ENCODE measurements around the gene LIME1.

Gene LIME1

GRCh38 chr20:63746751-63747315 lies 10.4 kb downstream of the LIME1 start:
- Histone ChIP-seq H3K56ac (ENCODE audit: low read length) (no peak overlapping the region), H4K5ac (ENCODE audit: low read length) (no peak overlapping the region), H2BK15ac (replicated peaks; ENCODE audit: low read depth) (no peak overlapping the region), H3K4me3 (ENCODE audit: low read length) (no peak overlapping the region), H2BK120ac (ENCODE audit: low read depth, low read length) (no peak overlapping the region), H3K4ac (ENCODE audit: low read depth, low read length) (no peak overlapping the region), H3K79me2 (ENCODE audit: control insufficient read depth, insufficient read depth, low read length) (no peaks in the 10 kb centered on the region), H2BK5ac (ENCODE audit: low read length) (no peak overlapping the region), H3K4me2 (ENCODE audit: low read length) (no peak overlapping the region), H4K8ac (ENCODE audit: low read depth, low read length) (no peak overlapping the region), H3K79me1 (ENCODE audit: low read length) (no peaks in the 10 kb centered on the region), H3K9ac (ENCODE audit: low read length) (no peak overlapping the region), H2AK5ac (ENCODE audit: low read length) (no peak overlapping the region), H3K18ac (ENCODE audit: low read length) (no peak overlapping the region), H3K27me3 (ENCODE audit: insufficient read depth, low read length, poor library complexity) (no peaks in the 10 kb centered on the region), H3K36me3 (ENCODE audit: control insufficient read depth, insufficient read depth, low read length) (no peaks in the 10 kb centered on the region), H3K27ac (ENCODE audit: low read depth, low read length) (no peak overlapping the region), H3K4me1 (ENCODE audit: control insufficient read depth, low read depth, low read length) (no peaks in the 10 kb centered on the region), H3K23ac (ENCODE audit: low read length) (no peak overlapping the region)
- DNase-seq = no peak
- WGBS (ENCODE audit: extremely low coverage, insufficient coverage, low lambda C conversion rate) = no CpG with 5 or more reads among the region's 47 CpGs

- no peak overlapping the region for H3K4me2 ChIP-seq (ENCODE audit: low read length)
- H3K18ac ChIP-seq (ENCODE audit: low read length) = no peak overlapping the region
- H3K9ac ChIP-seq (ENCODE audit: low read length) = no peak overlapping the region
- H3K4me3 ChIP-seq (ENCODE audit: low read length) = no peak overlapping the region
- no peaks in the 10 kb centered on the region for H3K4me1 ChIP-seq (ENCODE audit: control insufficient read depth, low read depth, low read length)
- H2AK5ac ChIP-seq (ENCODE audit: low read length) = no peak overlapping the region
- H2BK5ac ChIP-seq (ENCODE audit: low read length) = no peak overlapping the region
- no peak overlapping the region for H4K5ac ChIP-seq (ENCODE audit: low read length)
- H3K79me2 ChIP-seq (ENCODE audit: control insufficient read depth, insufficient read depth, low read length) = no peaks in the 10 kb centered on the region
- no peaks in the 10 kb centered on the region for H3K36me3 ChIP-seq (ENCODE audit: control insufficient read depth, insufficient read depth, low read length)
- no peak overlapping the region for H2BK15ac ChIP-seq (replicated peaks; ENCODE audit: low read depth)
- H3K27ac ChIP-seq (ENCODE audit: low read depth, low read length) = no peak overlapping the region
- no peak overlapping the region for H3K56ac ChIP-seq (ENCODE audit: low read length)
- H3K4ac ChIP-seq (ENCODE audit: low read depth, low read length) = no peak overlapping the region
- no peaks in the 10 kb centered on the region for H3K27me3 ChIP-seq (ENCODE audit: insufficient read depth, low read length, poor library complexity)
- no CpG with 5 or more reads among the region's 13 CpGs for WGBS (ENCODE audit: extremely low coverage, insufficient coverage, low lambda C conversion rate)
- no peak overlapping the region for H3K23ac ChIP-seq (ENCODE audit: low read length)
- no peaks in the 10 kb centered on the region for H3K79me1 ChIP-seq (ENCODE audit: low read length)
- H4K8ac ChIP-seq (ENCODE audit: low read depth, low read length) = no peak overlapping the region
- no peak overlapping the region for H2BK120ac ChIP-seq (ENCODE audit: low read depth, low read length)
- no peak for DNase-seq
Measured at GRCh38 chr20:63747622-63748069, 11.2 kb downstream of the LIME1 start.

- Histone ChIP-seq H3K27me3 (ENCODE audit: insufficient read depth, low read length, poor library complexity) (no peaks in the 10 kb centered on the region), H2AK5ac (ENCODE audit: low read length) (no peak overlapping the region), H3K4me3 (ENCODE audit: low read length) (no peak overlapping the region), H2BK5ac (ENCODE audit: low read length) (no peak overlapping the region), H3K9ac (ENCODE audit: low read length) (no peak overlapping the region), H3K79me2 (ENCODE audit: control insufficient read depth, insufficient read depth, low read length) (no peaks in the 10 kb centered on the region), H3K18ac (ENCODE audit: low read length) (no peak overlapping the region), H3K27ac (ENCODE audit: low read depth, low read length) (no peak overlapping the region), H4K5ac (ENCODE audit: low read length) (no peak overlapping the region), H3K56ac (ENCODE audit: low read length) (no peak overlapping the region), H3K4ac (ENCODE audit: low read depth, low read length) (no peak overlapping the region), H3K4me2 (ENCODE audit: low read length) (no peak overlapping the region), H2BK15ac (replicated peaks; ENCODE audit: low read depth) (no peak overlapping the region), H2BK120ac (ENCODE audit: low read depth, low read length) (no peak overlapping the region), H3K4me1 (ENCODE audit: control insufficient read depth, low read depth, low read length) (no peaks in the 10 kb centered on the region), H3K79me1 (ENCODE audit: low read length) (no peaks in the 10 kb centered on the region), H4K8ac (ENCODE audit: low read depth, low read length) (no peak overlapping the region), H3K23ac (ENCODE audit: low read length) (no peak overlapping the region), H3K36me3 (ENCODE audit: control insufficient read depth, insufficient read depth, low read length) (no peaks in the 10 kb centered on the region)
- DNase-seq = no peak
- WGBS (ENCODE audit: extremely low coverage, insufficient coverage, low lambda C conversion rate) = no CpG with 5 or more reads among the region's 20 CpGs
Measured at GRCh38 chr20:63748070-63748933, 11.8 kb downstream of the LIME1 start.

- H2BK15ac ChIP-seq (replicated peaks; ENCODE audit: low read depth) = no peak overlapping the region
- no peaks in the 10 kb centered on the region for H3K36me3 ChIP-seq (ENCODE audit: control insufficient read depth, insufficient read depth, low read length)
- no peak overlapping the region for H3K23ac ChIP-seq (ENCODE audit: low read length)
- no peak for DNase-seq
- H2BK5ac ChIP-seq (ENCODE audit: low read length) = no peak overlapping the region
- H3K27ac ChIP-seq (ENCODE audit: low read depth, low read length) = no peak overlapping the region
- H3K4me2 ChIP-seq (ENCODE audit: low read length) = no peak overlapping the region
- H3K27me3 ChIP-seq (ENCODE audit: insufficient read depth, low read length, poor library complexity) = no peaks in the 10 kb centered on the region
- no peak overlapping the region for H3K56ac ChIP-seq (ENCODE audit: low read length)
- H3K9ac ChIP-seq (ENCODE audit: low read length) = no peak overlapping the region
- H2BK120ac ChIP-seq (ENCODE audit: low read depth, low read length) = no peak overlapping the region
- H4K8ac ChIP-seq (ENCODE audit: low read depth, low read length) = no peak overlapping the region
- no peak overlapping the region for H4K5ac ChIP-seq (ENCODE audit: low read length)
- no peaks in the 10 kb centered on the region for H3K4me1 ChIP-seq (ENCODE audit: control insufficient read depth, low read depth, low read length)
- no peak overlapping the region for H3K4ac ChIP-seq (ENCODE audit: low read depth, low read length)
- no peak overlapping the region for H3K4me3 ChIP-seq (ENCODE audit: low read length)
- H3K18ac ChIP-seq (ENCODE audit: low read length) = no peak overlapping the region
- no peak overlapping the region for H2AK5ac ChIP-seq (ENCODE audit: low read length)
- no CpG with 5 or more reads among the region's 11 CpGs for WGBS (ENCODE audit: extremely low coverage, insufficient coverage, low lambda C conversion rate)
- H3K79me1 ChIP-seq (ENCODE audit: low read length) = no peaks in the 10 kb centered on the region
- H3K79me2 ChIP-seq (ENCODE audit: control insufficient read depth, insufficient read depth, low read length) = no peaks in the 10 kb centered on the region
Measured at GRCh38 chr20:63748934-63749270, 12.4 kb downstream of the LIME1 start.

- no peak overlapping the region for H4K8ac ChIP-seq (ENCODE audit: low read depth, low read length)
- WGBS (ENCODE audit: extremely low coverage, insufficient coverage, low lambda C conversion rate) = no CpG with 5 or more reads among the region's 16 CpGs
- no peak overlapping the region for H3K18ac ChIP-seq (ENCODE audit: low read length)
- H4K5ac ChIP-seq (ENCODE audit: low read length) = no peak overlapping the region
- H3K4me1 ChIP-seq (ENCODE audit: control insufficient read depth, low read depth, low read length) = no peaks in the 10 kb centered on the region
- no peak overlapping the region for H3K56ac ChIP-seq (ENCODE audit: low read length)
- H3K79me2 ChIP-seq (ENCODE audit: control insufficient read depth, insufficient read depth, low read length) = no peaks in the 10 kb centered on the region
- H3K36me3 ChIP-seq (ENCODE audit: control insufficient read depth, insufficient read depth, low read length) = no peaks in the 10 kb centered on the region
- H3K23ac ChIP-seq (ENCODE audit: low read length) = no peak overlapping the region
- no peak overlapping the region for H2BK5ac ChIP-seq (ENCODE audit: low read length)
- H2BK15ac ChIP-seq (replicated peaks; ENCODE audit: low read depth) = no peak overlapping the region
- H3K9ac ChIP-seq (ENCODE audit: low read length) = no peak overlapping the region
- H3K4me2 ChIP-seq (ENCODE audit: low read length) = no peak overlapping the region
- H2AK5ac ChIP-seq (ENCODE audit: low read length) = no peak overlapping the region
- no peak overlapping the region for H3K27ac ChIP-seq (ENCODE audit: low read depth, low read length)
- H2BK120ac ChIP-seq (ENCODE audit: low read depth, low read length) = no peak overlapping the region
- H3K27me3 ChIP-seq (ENCODE audit: insufficient read depth, low read length, poor library complexity) = no peaks in the 10 kb centered on the region
- DNase-seq = no peak
- H3K79me1 ChIP-seq (ENCODE audit: low read length) = no peaks in the 10 kb centered on the region
- H3K4ac ChIP-seq (ENCODE audit: low read depth, low read length) = no peak overlapping the region
- H3K4me3 ChIP-seq (ENCODE audit: low read length) = no peak overlapping the region
Measured at GRCh38 chr20:63749597-63750508, 13.4 kb downstream of the LIME1 start.

All from mesendoderm (in vitro differentiated cells).